ENCODE results near the gene CLSTN2.

The CLSTN2 gene

DNA sequence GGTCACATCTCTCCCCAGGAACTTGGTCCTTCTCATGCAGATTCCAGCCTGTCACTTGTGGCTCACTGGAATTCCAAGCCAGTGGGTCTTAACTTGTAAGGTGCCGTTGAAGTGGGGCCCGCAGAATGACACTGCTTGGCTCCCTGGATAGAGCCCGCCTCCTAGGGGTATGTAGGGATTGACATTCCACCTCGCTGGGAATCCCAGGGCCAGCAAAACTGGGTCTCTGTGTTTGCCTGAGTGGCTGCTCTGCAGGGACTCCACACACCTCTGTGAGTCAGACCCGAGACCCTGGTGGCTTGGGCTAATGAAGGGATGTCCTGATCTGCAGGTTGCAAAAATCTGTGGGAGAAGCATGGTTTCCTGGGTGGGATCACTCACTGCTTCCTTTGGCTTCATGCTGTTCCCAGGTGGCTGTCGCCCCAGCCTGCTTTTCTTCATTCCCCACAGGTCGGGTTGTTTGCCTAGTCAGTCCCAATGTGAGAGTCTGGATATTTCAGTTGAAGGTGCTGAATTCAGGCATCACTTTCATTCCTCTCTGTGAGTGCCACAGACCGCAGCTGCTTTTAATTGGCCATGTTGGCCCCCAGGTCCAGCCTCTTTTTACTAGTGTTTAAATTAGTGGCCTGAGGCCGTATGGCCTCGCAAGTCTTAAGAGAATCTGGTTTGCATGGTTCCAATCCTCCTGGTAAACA is 586.9 kb downstream of the CLSTN2 start:
- ChIA-PET CTCF (no interaction called here), POLR2A (no interaction called here)
- TF ChIP-seq, protein P1, sequence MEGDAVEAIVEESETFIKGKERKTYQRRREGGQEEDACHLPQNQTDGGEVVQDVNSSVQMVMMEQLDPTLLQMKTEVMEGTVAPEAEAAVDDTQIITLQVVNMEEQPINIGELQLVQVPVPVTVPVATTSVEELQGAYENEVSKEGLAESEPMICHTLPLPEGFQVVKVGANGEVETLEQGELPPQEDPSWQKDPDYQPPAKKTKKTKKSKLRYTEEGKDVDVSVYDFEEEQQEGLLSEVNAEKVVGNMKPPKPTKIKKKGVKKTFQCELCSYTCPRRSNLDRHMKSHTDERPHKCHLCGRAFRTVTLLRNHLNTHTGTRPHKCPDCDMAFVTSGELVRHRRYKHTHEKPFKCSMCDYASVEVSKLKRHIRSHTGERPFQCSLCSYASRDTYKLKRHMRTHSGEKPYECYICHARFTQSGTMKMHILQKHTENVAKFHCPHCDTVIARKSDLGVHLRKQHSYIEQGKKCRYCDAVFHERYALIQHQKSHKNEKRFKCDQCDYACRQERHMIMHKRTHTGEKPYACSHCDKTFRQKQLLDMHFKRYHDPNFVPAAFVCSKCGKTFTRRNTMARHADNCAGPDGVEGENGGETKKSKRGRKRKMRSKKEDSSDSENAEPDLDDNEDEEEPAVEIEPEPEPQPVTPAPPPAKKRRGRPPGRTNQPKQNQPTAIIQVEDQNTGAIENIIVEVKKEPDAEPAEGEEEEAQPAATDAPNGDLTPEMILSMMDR (IDR thresholded peaks at IDR 0.05; ENCODE audit: control extremely low read depth, extremely low read depth, low read depth, missing control alignments), result no peak
- no peak for DNase-seq (ENCODE audit: extremely low spot score)

DNA sequence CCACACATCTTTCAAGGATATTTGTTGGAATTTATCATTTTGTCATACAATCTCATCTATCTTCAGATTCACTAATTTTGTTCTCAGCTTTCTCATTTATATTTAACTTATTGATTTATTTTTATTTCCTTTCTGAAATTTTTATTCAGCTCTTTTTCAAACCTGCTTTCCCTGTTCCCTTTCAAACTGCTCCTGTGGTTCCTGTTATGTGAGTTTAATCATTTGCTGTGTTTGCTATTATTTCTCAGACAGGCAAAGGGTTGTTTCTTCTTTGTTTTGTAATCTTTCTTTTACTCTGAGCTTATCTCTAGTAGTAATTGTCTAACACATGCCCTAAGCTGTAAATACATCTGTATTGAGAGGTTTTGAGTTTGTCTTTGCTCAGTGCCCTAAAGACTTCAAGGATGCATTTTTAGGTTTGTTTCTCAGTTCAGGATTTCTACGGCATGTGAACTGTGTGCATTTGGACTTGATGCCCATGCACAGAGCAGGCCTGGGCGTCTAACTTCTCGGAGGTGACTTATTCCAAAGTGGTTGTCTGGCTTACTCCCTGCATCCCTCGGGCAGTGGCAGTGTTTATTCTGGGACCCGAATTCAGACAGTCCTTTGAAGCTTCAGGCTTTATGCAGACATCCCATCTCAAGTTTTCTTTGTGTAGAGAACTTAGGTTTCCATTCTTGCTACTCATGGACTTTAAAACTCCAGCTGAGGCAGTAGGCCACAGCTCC is 587.8 kb downstream of the CLSTN2 start:
- DNase-seq (ENCODE audit: extremely low spot score), result no peak
- POLR2A ChIA-PET, result no interaction called here
- CTCF ChIA-PET, result interaction anchor here (1.6 kb wide), 1 partner anchor 13 kb away, joined by 4 read pairs; no protein-coding TSS in a partner anchor
- TF ChIP-seq, protein P1 (IDR thresholded peaks at IDR 0.05; ENCODE audit: control extremely low read depth, extremely low read depth, low read depth, missing control alignments), result no peak

DNA sequence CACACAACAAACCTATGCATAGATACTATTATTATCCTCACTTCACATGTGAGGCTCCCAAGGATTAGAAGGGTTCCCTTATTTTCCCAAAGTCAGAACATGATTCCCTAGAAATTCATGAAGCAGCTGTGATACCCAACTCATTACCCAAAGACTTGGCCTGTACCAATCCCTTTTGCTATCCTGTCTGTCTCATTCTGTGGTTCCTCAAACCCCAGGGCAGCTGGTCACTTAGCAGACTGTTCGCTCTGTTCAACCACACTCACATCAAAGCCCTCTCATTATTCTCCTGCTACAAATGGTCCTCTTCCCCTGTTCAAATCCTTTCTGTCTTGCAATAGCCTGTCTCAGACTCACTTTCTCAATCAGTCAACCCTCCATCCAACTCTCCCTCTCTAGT is 588.6 kb downstream of the CLSTN2 start:
- no peak for DNase-seq (ENCODE audit: extremely low spot score)
- TF ChIP-seq, protein P1 (IDR thresholded peaks at IDR 0.05; ENCODE audit: control extremely low read depth, extremely low read depth, low read depth, missing control alignments), result no peak
- ChIA-PET POLR2A (no interaction called here), CTCF (interaction anchor here (1.6 kb wide), 1 partner anchor 13 kb away, joined by 4 read pairs; no protein-coding TSS in a partner anchor)

GRCh38 chr3:140527156-140527555 is 592.2 kb downstream of the CLSTN2 start:
- no peak for DNase-seq (ENCODE audit: extremely low spot score)
- TF ChIP-seq, protein P1 (IDR thresholded peaks at IDR 0.05; ENCODE audit: control extremely low read depth, extremely low read depth, low read depth, missing control alignments), result no peak
- POLR2A ChIA-PET, result no interaction called here
- CTCF ChIA-PET, result no interaction called here

- TF ChIP-seq, protein P1 (IDR thresholded peaks at IDR 0.05; ENCODE audit: control extremely low read depth, extremely low read depth, low read depth, missing control alignments), result no peak
- ChIA-PET POLR2A (no interaction called here), CTCF (interaction anchor here (1.1 to 1.7 kb wide), 3 partner anchors 11 to 13 kb away, joined by 3 to 5 read pairs (median 4); no protein-coding TSS in a partner anchor)
- DNase-seq (ENCODE audit: extremely low spot score), result no peak
Observed at GRCh38 chr3:140529096-140529495, 594.1 kb downstream of the CLSTN2 start.

GRCh38 chr3:140529558-140529957 is 594.6 kb downstream of the CLSTN2 start:
- DNase-seq (ENCODE audit: extremely low spot score), result no peak
- CTCF ChIA-PET, result interaction anchor here (0.7 to 1.7 kb wide), 4 partner anchors 11 to 174 kb away, joined by 3 to 5 read pairs (median 4); no protein-coding TSS in a partner anchor
- POLR2A ChIA-PET, result no interaction called here

More at GRCh38 chr3:140529558-140529957, 594.6 kb downstream of the CLSTN2 start:
- TF ChIP-seq, protein P1 (IDR thresholded peaks at IDR 0.05; ENCODE audit: control extremely low read depth, extremely low read depth, low read depth, missing control alignments), result no peak
